GM12872 (cell line): Measurements from ENCODE around the gene KLK13.

Experiments used
- CTCF ChIP-seq: IDR thresholded peaks from 3 replicates; pipeline ENCODE4 v1.5.1; 2011; ENCODE audit warnings: low read depth, mild to moderate bottlenecking, low read length, moderate library complexity; ENCODE audit not compliant: insufficient read depth

KLK13 gene

GRCh38 chr19:51091895-51092873 is 27.3 kb upstream of the KLK13 start:
- no peak for TF ChIP-seq CTCF

GRCh38 chr19:51091126-51091525 is 26.2 kb upstream of the KLK13 start:
- TF ChIP-seq CTCF: no peak

GRCh38 chr19:51090471-51090870 is 25.6 kb upstream of the KLK13 start:
- TF ChIP-seq CTCF: no peak

- TF ChIP-seq CTCF: no peak
These were observed 24.9 kb upstream of the KLK13 start for GRCh38 chr19:51089786-51090185.

GRCh38 chr19:51086153-51086850 is 21.4 kb upstream of the KLK13 start:
- no peak for TF ChIP-seq CTCF

- TF ChIP-seq CTCF: no peak
These were observed 19.6 kb upstream of the KLK13 start for GRCh38 chr19:51084505-51084904.

- no peak for TF ChIP-seq CTCF
These were observed 18.9 kb upstream of the KLK13 start for GRCh38 chr19:51083783-51084182.
